Measurements from ENCODE around the gene ADAMTS15.

- TF ChIP-seq CTCF (IDR thresholded peaks at IDR 0.05) (no peak), POLR2A (IDR thresholded peaks at IDR 0.05) (no peak), EP300 (IDR thresholded peaks at IDR 0.05) (no peak), POLR2AphosphoS5 (IDR thresholded peaks at IDR 0.05) (no peak)
These were observed 47.5 kb upstream of the ADAMTS15 start for GRCh38 chr11:130400781-130401483.

Measured in sigmoid colon (tissue), 4 donors.